K562 (cell line): ENCODE data around the gene PRRT1. TPM values are rescaled to one million over a fixed set of nuclear protein-coding genes. Genes with fewer than 3 reads are reported as not detected.
A peak's percentile ranks its signal among the peaks of the same experiment; 100 is the strongest.

Experiments used
- ARID1B ChIP-seq: fragments of 450-650 bp; IDR thresholded peaks from 2 replicates; pipeline ENCODE4 v1.6.1; 2016; ENCODE audit warnings: antibody characterized with exemption, mild to moderate bottlenecking, inconsistent platforms
- ATF1 ChIP-seq, 2 experiments: fragments of 450-650 bp in 1 of 2; IDR thresholded peaks; 2 replicates each; pipeline ENCODE4 v1.6.1; 2016; ENCODE audit warnings: missing compliant biosample characterization in 1 of 2, missing genetic modification characterization in 1 of 2
- C11orf30 ChIP-seq: fragments of 450-650 bp; IDR thresholded peaks from 2 replicates; pipeline ENCODE4 v1.6.1; 2016; ENCODE audit warnings: low read depth, mild to moderate bottlenecking
- CC2D1A ChIP-seq: fragments of 450-650 bp; IDR thresholded peaks from 2 replicates; pipeline ENCODE4 v1.6.1; 2017; ENCODE audit warnings: mild to moderate bottlenecking
- CHD4 ChIP-seq: fragments of 200-600 bp; sonication (generic); IDR thresholded peaks from 3 replicates; pipeline ENCODE4 v1.6.1; 2012; ENCODE audit warnings: low read depth, mild to moderate bottlenecking, mixed read lengths, low read length, inconsistent platforms; ENCODE audit not compliant: insufficient read depth, insufficient replicate concordance, poor library complexity, severe bottlenecking
- EP300 ChIP-seq: IDR thresholded peaks from 2 replicates; pipeline ENCODE4 v1.6.1; 2012; ENCODE audit warnings: low read length, improper control_type of control experiment
- HSF4 ChIP-seq: fragments of 250-450 bp; sonication (Bioruptor Pico); IDR thresholded peaks from 2 replicates; pipeline ENCODE4 v2.1.2; 2022; ENCODE audit warnings: mild to moderate bottlenecking, moderate library complexity, borderline replicate concordance
- JUN ChIP-seq, 2 experiments: sonication (generic) in 1 of 2; formaldehyde crosslinking in 1 of 2; IDR thresholded peaks; 2 replicates each; pipeline versions ENCODE4 v1.6.1 to v1.8.0; 2012 to 2022; ENCODE audit warnings: borderline replicate concordance in 2 of 2, mild to moderate bottlenecking in 2 of 2, improper control_type of control experiment in 1 of 2, low read depth in 1 of 2, low read length in 1 of 2, missing genetic modification reagents in 1 of 2
- MAFG ChIP-seq: fragments of 450-650 bp; conservative IDR thresholded peaks from 2 replicates; pipeline ENCODE4 v1.6.1; 2016; ENCODE audit warnings: missing genetic modification characterization, missing compliant biosample characterization
- NR4A1 ChIP-seq, 2 experiments: fragments of 250-450 bp in 1 of 2; fragments of 450-650 bp in 1 of 2; sonication (Bioruptor Pico) in 1 of 2; IDR thresholded peaks; 2 replicates each; pipeline versions ENCODE4 v1.4.0 to v1.6.1; 2016 to 2020; ENCODE audit warnings: mild to moderate bottlenecking in 2 of 2, missing compliant biosample characterization in 1 of 2, missing genetic modification characterization in 1 of 2, moderate library complexity in 1 of 2
- PBX2 ChIP-seq, 2 experiments: IDR thresholded peaks in 1 of 2; conservative IDR thresholded peaks in 1 of 2; 2 replicates each; pipeline ENCODE4 v1.6.1; 2016; ENCODE audit warnings: low read depth in 2 of 2, mild to moderate bottlenecking in 1 of 2, missing compliant biosample characterization in 1 of 2, missing genetic modification characterization in 1 of 2, moderate library complexity in 1 of 2
- PHF8 ChIP-seq: fragments of 200-600 bp; sonication (generic); IDR thresholded peaks from 2 replicates; pipeline ENCODE4 v1.6.1; 2012; ENCODE audit warnings: mixed run types, mild to moderate bottlenecking, inconsistent platforms, low read length, moderate library complexity, borderline replicate concordance
- POLR2AphosphoS5 ChIP-seq: IDR thresholded peaks from 2 replicates; pipeline ENCODE4 v1.6.1; 2011; ENCODE audit warnings: mild to moderate bottlenecking, low read depth, low read length, moderate library complexity; ENCODE audit not compliant: control insufficient read depth, insufficient read depth
- SMC3 ChIP-seq: conservative IDR thresholded peaks from 2 replicates; pipeline ENCODE4 v1.6.1; 2011; ENCODE audit warnings: low read depth, low read length, improper control_type of control experiment; ENCODE audit not compliant: insufficient read depth
- SNAPC5 ChIP-seq: fragments of 250-450 bp; sonication (Bioruptor Pico); IDR thresholded peaks from 2 replicates; pipeline ENCODE4 v1.8.0; 2021; ENCODE audit warnings: moderate library complexity, mild to moderate bottlenecking, inconsistent platforms
- TCF15 ChIP-seq: fragments of 250-450 bp; sonication (Bioruptor Pico); IDR thresholded peaks from 2 replicates; pipeline ENCODE4 v1.8.0; 2022; ENCODE audit warnings: moderate library complexity, mild to moderate bottlenecking, inconsistent platforms
- ZNF239 ChIP-seq: fragments of 250-450 bp; sonication (Bioruptor Pico); IDR thresholded peaks from 2 replicates; pipeline ENCODE4 v1.4.0; 2020; ENCODE audit warnings: mild to moderate bottlenecking
- ZNF41 ChIP-seq: fragments of 250-450 bp; sonication (Bioruptor Pico); conservative IDR thresholded peaks from 2 replicates; pipeline ENCODE4 v1.4.0; 2020; ENCODE audit warnings: mild to moderate bottlenecking
- ZNF551 ChIP-seq: fragments of 250-450 bp; sonication (Bioruptor Pico); IDR thresholded peaks from 2 replicates; pipeline ENCODE4 v1.5.0; 2021; ENCODE audit warnings: mild to moderate bottlenecking, moderate library complexity
- ZNF830 ChIP-seq: fragments of 250-450 bp; sonication (Bioruptor Pico); IDR thresholded peaks from 2 replicates; pipeline ENCODE4 v1.5.0; 2021; ENCODE audit warnings: mild to moderate bottlenecking
- polyA plus RNA-seq, 8 experiments: library from polyadenylated mRNA; depleted of rRNA in 4 of 8; stranded (reverse) in 5 of 8; unstranded in 3 of 8; fragments of >200 nt; fragmentation: Nextera tagmentation in 2 of 8; fragmentation: Illumina TruSeq in 1 of 8; extraction: Ambion mirVana in 2 of 8; extraction: Trizol in 1 of 8; gene quantifications; 2 replicates each; pipeline versions ENCODE4 v1.2.1 to v1.2.3, GENCODE V29; 2011 to 2014; ENCODE audit warnings: inconsistent platforms in 1 of 8, missing spikeins in 1 of 8
- total RNA-seq, 7 experiments: library from RNA; depleted of rRNA in 6 of 7; stranded (reverse); fragments of >200 nt in 6 of 7; fragmentation: Illumina TruSeq in 2 of 7; extraction: Trizol in 2 of 7; gene quantifications; 2 replicates each; pipeline versions ENCODE4 v1.2.1 to v1.2.3, GENCODE V29; 2011 to 2021; ENCODE audit warnings: low replicate concordance in 1 of 7
- TF ChIP-seq, protein P1 (sequence below): fragments of 450-650 bp; IDR thresholded peaks from 2 replicates; pipeline ENCODE4 v1.6.1; 2018; ENCODE audit warnings: mild to moderate bottlenecking, low read depth; ENCODE audit not compliant: partially characterized antibody

The PRRT1 gene
- total and polyA plus RNA-seq, 9 of the 15 experiments (the other 6 are each of a cell fraction or from before 2014, with no cell fraction given): 0.14 to 3.5 (median 0.41) TPM

DNA sequence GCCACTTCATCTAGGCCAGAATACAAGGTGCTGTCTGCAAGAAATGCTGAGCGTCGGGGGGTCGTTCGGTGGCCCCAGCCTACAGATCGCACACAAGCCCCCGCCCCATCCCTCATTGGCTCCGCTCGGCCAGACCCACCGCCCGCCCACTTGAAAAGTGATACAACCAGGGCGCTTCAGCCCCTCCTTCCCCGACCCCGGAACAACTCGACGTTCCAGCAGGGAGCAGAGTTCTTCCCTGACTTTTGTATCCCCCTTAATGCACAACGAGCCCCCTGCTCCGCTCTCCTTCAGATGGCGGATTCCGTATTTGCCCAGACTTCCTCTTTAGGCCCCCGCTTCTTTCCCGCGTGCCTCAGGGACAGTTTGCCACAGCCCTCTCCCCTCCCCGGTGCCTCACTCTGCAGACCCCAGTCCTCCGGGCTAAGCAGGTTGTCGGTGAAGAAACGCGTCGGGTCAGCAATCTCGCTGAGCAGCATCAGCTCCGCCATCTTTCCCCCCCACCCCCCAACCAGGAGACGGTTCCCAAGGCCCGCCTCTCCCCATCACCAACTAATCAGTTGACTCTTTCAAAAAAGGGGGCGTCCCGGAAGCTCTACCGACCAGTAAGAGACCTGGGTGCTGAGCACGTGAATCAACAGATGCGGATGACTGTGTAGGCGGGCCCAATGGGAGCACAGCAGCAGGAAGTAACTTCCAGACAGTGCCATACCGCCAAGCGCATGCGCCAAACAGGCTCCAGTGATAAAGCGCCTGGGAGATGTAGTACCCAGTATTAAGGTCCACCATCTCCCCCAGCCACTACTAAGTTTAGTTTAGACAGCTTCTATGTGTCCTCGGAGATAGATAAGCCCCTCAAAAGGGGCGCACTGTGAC lies 23.8 kb downstream of the PRRT1 start, which contains the start of gene ATF6B (continued):
- TF ChIP-seq JUN (IDR thresholded peaks at IDR 0.05; ENCODE audit: borderline replicate concordance, low read depth, low read length) (0 out of 2 replicates have a peak, but pooled peaks have one; percentile 32), JUN (CRISPR knock-in tag; IDR thresholded peaks at IDR 0.05; ENCODE audit: borderline replicate concordance) (no peak), POLR2AphosphoS5 (peak; percentile 71), ZNF830 (CRISPR knock-in tag) (0 out of 2 replicates have a peak, but pooled peaks have one; percentile 17), SNAPC5 (CRISPR knock-in tag) (no peak), CHD4 (peak; percentile 23), ZNF551 (CRISPR knock-in tag) (no peak), PHF8 (peak; percentile 97; the same call in 1 of the 2 replicates), CC2D1A (peak; percentile 52; the same call in 1 of the 2 replicates), NR4A1 (CRISPR knock-in tag; IDR thresholded peaks at IDR 0.05) (no peak), NR4A1 (tag; IDR thresholded peaks at IDR 0.05) (no peak), C11orf30 (peak; percentile 93), HSF4 (CRISPR knock-in tag) (no peak), ZNF239 (no peak), TCF15 (CRISPR knock-in tag) (no peak), ATF1 (CRISPR knock-in tag; IDR thresholded peaks at IDR 0.05) (no peak), ATF1 (tag; IDR thresholded peaks at IDR 0.05) (peak; percentile 93), EP300 (peak; percentile 53; the same call in 1 of the 2 replicates), SMC3 (no peak), ARID1B (peak; percentile 22), PBX2 (CRISPR knock-in tag; IDR thresholded peaks at IDR 0.05; ENCODE audit: low read depth) (no peak), PBX2 (tag; conservative IDR thresholded peaks at IDR 0.05; ENCODE audit: low read depth) (no peak), ZNF41 (CRISPR knock-in tag) (no peak), MAFG (tag) (peak; percentile 74)
- TF ChIP-seq, protein P1, sequence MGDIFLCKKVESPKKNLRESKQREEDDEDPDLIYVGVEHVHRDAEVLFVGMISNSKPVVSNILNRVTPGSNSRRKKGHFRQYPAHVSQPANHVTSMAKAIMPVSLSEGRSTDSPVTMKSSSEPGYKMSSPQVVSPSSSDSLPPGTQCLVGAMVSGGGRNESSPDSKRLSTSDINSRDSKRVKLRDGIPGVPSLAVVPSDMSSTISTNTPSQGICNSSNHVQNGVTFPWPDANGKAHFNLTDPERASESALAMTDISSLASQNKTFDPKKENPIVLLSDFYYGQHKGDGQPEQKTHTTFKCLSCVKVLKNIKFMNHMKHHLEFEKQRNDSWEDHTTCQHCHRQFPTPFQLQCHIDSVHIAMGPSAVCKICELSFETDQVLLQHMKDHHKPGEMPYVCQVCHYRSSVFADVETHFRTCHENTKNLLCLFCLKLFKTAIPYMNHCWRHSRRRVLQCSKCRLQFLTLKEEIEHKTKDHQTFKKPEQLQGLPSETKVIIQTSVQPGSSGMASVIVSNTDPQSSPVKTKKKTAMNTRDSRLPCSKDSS: no peak
